ENCODE measurements around the gene DNAI1. TPM values are rescaled to one million over a fixed set of nuclear protein-coding genes. Genes with fewer than 3 reads are reported as not detected.
"Not testable (repeated sequence)": the region's sequence is repeated elsewhere in the genome, so short reads cannot be mapped to it uniquely, and the experiment has no call there.

DNAI1 gene
- total RNA-seq, 6 experiments from 2014 or later = not detected

- Mint-ChIP-seq H3K36me3 (ENCODE audit: low read depth) (no peaks in the 10 kb centered on the region), H3K27ac (no peak overlapping the region), H3K4me3 (no peak overlapping the region), H3K27me3 (ENCODE audit: insufficient read depth) (peaks cover 16% of the 10 kb centered on the region), H3K4me1 (ENCODE audit: low read depth) (peaks cover 13% of the 10 kb centered on the region), H3K9me3 (no peaks in the 10 kb centered on the region)
- DNase-seq = no peak
- TF ChIP-seq CTCF (IDR thresholded peaks at IDR 0.05) = no peak
Observed at GRCh38 chr9:34463901-34464232, 5.3 kb downstream of the DNAI1 start.

GRCh38 chr9:34464571-34464970 lies 6.0 kb downstream of the DNAI1 start:
- peaks cover 16% of the 10 kb centered on the region for H3K27me3 Mint-ChIP-seq (ENCODE audit: insufficient read depth)
- no peak overlapping the region for H3K4me3 Mint-ChIP-seq
- no peak for DNase-seq
- H3K4me1 Mint-ChIP-seq (ENCODE audit: low read depth) = peaks cover 7% of the 10 kb centered on the region
- no peak for TF ChIP-seq CTCF (IDR thresholded peaks at IDR 0.05)
- no peaks in the 10 kb centered on the region for H3K36me3 Mint-ChIP-seq (ENCODE audit: low read depth)
- H3K27ac Mint-ChIP-seq = no peak overlapping the region
- no peaks in the 10 kb centered on the region for H3K9me3 Mint-ChIP-seq

- H3K36me3 Mint-ChIP-seq (ENCODE audit: low read depth) = no peaks in the 10 kb centered on the region
- no peak for TF ChIP-seq CTCF (IDR thresholded peaks at IDR 0.05)
- no peak overlapping the region for H3K27ac Mint-ChIP-seq
- no peak overlapping the region for H3K4me3 Mint-ChIP-seq
- no peak for DNase-seq
- H3K4me1 Mint-ChIP-seq (ENCODE audit: low read depth) = no peaks in the 10 kb centered on the region
- H3K9me3 Mint-ChIP-seq = no peaks in the 10 kb centered on the region
- peaks cover 16% of the 10 kb centered on the region for H3K27me3 Mint-ChIP-seq (ENCODE audit: insufficient read depth)
Observed at GRCh38 chr9:34465468-34465867, 6.9 kb downstream of the DNAI1 start.

- DNase-seq = no peak
- no peak for TF ChIP-seq CTCF (IDR thresholded peaks at IDR 0.05)
- Mint-ChIP-seq H3K27ac (no peak overlapping the region), H3K4me1 (ENCODE audit: low read depth) (no peaks in the 10 kb centered on the region), H3K27me3 (ENCODE audit: insufficient read depth) (peaks cover 47% of the 10 kb centered on the region), H3K4me3 (no peak overlapping the region), H3K36me3 (ENCODE audit: low read depth) (no peaks in the 10 kb centered on the region), H3K9me3 (no peaks in the 10 kb centered on the region)
Observed at GRCh38 chr9:34475097-34475496, 16.5 kb downstream of the DNAI1 start.

- Mint-ChIP-seq H3K9me3 (peaks cover 6% of the 10 kb centered on the region; the same call in 1 of the 2 replicates), H3K4me3 (no peak overlapping the region), H3K27ac (no peak overlapping the region), H3K36me3 (ENCODE audit: low read depth) (no peaks in the 10 kb centered on the region), H3K4me1 (ENCODE audit: low read depth) (no peaks in the 10 kb centered on the region), H3K27me3 (ENCODE audit: insufficient read depth) (peaks cover 42% of the 10 kb centered on the region)
- TF ChIP-seq CTCF (IDR thresholded peaks at IDR 0.05) = no peak
- DNase-seq = no peak
Observed at GRCh38 chr9:34477541-34477940, 18.9 kb downstream of the DNAI1 start.

GRCh38 chr9:34479431-34479866 lies 20.8 kb downstream of the DNAI1 start:
- no peak overlapping the region for H3K4me3 Mint-ChIP-seq
- H3K4me1 Mint-ChIP-seq (ENCODE audit: low read depth) = no peaks in the 10 kb centered on the region
- DNase-seq = no peak
- H3K9me3 Mint-ChIP-seq = peaks cover 6% of the 10 kb centered on the region; the same call in 1 of the 2 replicates
- H3K36me3 Mint-ChIP-seq (ENCODE audit: low read depth) = no peaks in the 10 kb centered on the region
- TF ChIP-seq CTCF (IDR thresholded peaks at IDR 0.05) = no peak
- H3K27ac Mint-ChIP-seq = no peak overlapping the region
- peaks cover 40% of the 10 kb centered on the region for H3K27me3 Mint-ChIP-seq (ENCODE audit: insufficient read depth)

- H3K4me3 Mint-ChIP-seq; DNase-seq; H3K27ac Mint-ChIP-seq; H3K36me3 Mint-ChIP-seq (ENCODE audit: low read depth); H3K4me1 Mint-ChIP-seq (ENCODE audit: low read depth); H3K9me3 Mint-ChIP-seq: not testable (repeated sequence)
- peaks cover 30% of the 10 kb centered on the region for H3K27me3 Mint-ChIP-seq (ENCODE audit: insufficient read depth)
Observed at GRCh38 chr9:34481620-34482019, 23.0 kb downstream of the DNAI1 start.

GRCh38 chr9:34482746-34483145 lies 24.1 kb downstream of the DNAI1 start:
- H3K27ac Mint-ChIP-seq; H3K4me1 Mint-ChIP-seq (ENCODE audit: low read depth): not testable (repeated sequence)

More at GRCh38 chr9:34482746-34483145, 24.1 kb downstream of the DNAI1 start:
- not testable (repeated sequence) for H3K4me3 Mint-ChIP-seq; H3K36me3 Mint-ChIP-seq (ENCODE audit: low read depth); H3K9me3 Mint-ChIP-seq; DNase-seq
- peaks cover 35% of the 10 kb centered on the region for H3K27me3 Mint-ChIP-seq (ENCODE audit: insufficient read depth)

Measured in HFFc6 (cell line).